Cerebellar cortex (tissue), 1 donor: ENCODE data around the gene CNTNAP5.
A peak's percentile ranks its signal among the peaks of the same experiment; 100 is the strongest.

ENCODE experiments used
- DNase-seq: peaks from one replicate; pipeline ENCODE4 v3.0.0-alpha.2; 2015; ENCODE audit warnings: low spot score

CNTNAP5 gene

DNA sequence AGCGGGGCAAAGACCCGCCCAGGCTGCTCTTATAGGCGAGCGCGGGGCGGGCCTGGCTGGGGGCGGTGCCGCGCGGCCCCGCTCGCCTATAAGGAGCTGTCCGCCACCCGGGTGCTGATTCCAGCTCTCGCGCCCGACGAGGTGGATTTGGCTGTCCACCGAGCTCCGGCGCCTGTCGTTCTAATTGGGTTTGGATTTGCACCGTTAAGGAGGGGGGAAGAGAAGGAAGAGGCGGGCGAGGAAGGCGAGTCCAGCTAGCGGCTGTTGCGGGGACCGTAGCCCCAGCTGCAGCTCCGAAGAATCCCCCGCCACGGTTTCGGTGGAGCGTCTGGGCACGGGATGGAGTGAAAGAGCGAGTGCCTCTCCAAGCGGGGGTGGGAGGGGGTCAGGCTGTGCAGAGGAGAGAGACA, at the start of gene CNTNAP5:
TSS of gene CNTNAP5 (plus strand) at position 117 of the 410 bp plus-strand sequence. CDS start 364 bp downstream, outside the sequence.
- peak; percentile 7 for DNase-seq

DNA sequence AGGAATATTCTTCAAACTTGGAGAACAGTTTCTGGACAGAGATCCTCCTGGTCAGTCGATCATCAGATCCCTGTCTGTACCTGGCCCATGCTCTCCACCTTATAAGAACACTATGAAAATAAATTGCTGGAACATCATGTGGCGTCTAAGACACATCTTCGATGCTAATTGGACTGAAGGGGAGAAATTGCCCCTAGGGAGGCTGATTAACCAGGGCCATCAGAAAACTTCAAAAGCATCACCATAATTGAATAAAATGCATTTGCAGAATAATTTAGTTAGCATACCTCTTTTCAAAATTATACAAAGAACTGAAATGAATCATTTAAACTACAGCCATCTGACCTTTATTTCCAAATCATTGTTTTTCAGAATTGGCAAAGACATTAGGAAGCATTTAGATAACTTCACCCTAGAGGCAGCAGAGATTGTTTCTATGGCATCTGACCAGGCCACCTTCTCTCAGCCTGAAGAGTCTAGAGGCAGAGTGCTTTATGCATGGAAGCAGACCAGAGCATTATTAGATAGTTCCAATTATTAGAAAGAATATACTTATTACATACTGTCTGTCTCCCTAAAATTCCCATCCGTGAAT, 48.9 kb upstream of the CNTNAP5 start:
- DNase-seq = no peak

DNA sequence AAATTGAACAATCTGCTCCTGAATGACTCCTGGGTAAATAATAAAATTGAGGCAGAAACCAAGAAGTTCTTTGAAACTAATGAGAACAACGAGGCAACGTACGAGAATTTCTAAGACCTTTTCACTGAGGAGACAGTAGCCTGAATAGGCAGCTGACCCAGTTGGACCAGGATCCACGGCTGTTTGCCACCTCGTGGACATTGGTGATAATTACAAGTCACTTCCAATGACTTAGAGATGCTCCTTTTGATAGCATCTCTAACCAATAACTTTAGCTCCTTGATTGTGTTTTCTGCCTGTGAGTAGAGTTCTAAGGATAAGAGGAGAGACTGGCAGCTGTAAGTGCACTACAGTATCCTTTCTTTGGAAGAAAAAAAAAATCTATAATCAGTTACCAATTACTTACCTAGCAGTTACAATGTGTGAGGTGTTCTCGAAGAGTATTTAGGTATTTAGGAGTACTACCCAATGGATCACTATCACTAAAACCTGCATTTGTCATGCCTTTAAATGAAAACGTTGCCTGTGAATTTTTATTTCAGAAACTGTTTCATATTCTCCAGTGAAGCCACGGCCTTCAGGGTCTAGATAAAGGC, 31.3 kb upstream of the CNTNAP5 start:
- DNase-seq = peak; percentile 19

DNA sequence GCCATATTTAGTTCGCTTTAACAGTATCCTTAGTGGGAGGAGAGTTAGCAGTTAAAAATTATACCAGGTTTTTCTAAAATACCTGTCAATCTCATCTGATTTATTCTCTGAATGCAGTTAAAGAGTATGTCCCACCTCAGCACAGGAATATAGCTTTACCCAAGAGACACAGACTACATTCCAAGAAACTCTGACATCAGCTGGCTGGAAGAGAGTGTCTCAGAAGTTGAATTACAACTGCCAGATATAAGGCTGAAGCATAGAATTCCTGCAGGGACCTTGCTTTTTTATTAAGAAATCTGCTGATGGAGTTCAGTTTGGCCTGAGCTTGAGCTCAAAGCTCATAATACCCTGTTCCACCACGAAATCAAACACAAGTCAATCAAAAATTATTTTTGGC, 25.4 kb upstream of the CNTNAP5 start:
- DNase-seq = no peak

DNA sequence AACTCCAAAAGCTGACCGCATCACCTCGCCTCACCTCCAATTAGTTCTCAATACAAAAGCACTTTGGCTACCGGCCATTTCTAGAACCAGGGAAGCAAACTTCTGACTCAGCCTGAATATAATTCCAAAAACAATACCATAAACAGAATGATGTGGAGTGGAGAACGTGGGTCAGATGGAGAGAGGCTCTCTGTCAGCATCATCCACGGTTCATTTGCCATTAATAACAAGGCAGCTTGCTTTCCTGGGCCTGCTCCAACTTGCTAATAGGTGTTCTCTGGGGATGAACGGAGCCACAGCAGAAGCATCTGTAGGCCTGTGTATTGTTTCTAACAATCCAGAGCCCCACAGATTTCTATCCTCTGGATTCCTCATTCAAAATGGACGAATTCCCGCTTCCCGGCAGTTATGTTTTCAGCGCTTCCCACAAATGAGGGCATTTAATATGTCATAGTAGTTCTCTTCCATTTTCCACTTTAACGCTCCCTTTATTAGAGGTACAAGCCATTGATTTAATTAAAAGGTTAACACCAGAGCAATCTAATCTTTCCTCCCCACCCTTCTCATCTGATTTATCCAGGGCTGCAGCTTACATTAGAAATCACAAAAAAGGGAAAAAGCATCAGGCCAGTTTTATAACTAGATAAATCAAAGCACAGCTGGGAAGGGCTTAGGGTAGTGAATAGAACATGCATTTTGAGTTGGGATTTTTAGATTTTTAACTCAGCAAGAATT, 23.2 kb upstream of the CNTNAP5 start:
- DNase-seq = no peak

DNA sequence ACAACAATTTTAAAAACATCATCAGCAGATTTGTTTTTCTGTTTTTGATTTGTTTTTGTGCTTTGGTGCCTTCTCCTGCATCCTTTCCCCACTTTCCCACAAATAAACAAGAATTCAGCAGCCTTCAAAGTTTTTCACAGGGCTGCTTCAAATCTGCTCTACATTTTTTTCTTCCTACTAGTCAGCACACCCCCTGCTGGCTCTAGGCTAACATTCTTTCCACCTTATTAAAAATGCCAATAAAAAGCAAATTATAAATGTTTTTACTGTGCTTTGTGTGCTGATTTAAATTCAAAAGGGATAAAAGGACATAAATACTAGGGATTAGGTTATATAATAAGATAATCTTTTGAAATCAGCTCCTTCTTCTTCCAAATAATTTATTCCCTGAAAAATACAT, 6.2 kb upstream of the CNTNAP5 start:
- DNase-seq = no peak

DNA sequence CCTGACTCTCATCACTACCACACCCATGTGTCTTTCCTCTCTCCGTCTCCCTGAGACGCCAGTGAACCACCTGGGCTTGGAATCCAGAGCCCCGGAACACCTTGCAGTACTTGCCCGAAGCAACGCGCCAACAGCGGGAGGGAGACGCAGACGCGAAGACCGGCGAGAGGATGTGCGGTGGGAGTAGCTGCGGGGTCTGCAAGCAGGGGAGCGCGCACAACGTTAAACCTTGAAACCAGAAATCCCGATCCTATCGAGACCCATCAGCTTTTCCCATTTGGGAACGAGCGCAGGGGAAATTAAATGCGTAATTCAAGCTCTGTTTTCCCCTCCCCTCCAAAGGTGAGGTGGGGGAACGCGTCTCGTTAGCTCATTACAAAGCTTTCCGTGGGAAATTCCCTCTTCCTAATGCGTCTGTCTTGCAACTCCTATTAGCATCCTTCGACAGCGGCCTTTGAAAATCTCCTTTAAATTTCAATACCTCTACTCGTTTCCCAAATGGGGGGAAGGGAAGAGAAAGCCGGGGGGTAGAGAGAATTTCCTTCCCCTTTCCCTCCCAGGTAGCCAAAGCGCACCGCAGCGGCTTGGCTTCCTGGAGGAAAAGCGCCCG, 421 bp upstream of the CNTNAP5 start:
- DNase-seq = no peak

DNA sequence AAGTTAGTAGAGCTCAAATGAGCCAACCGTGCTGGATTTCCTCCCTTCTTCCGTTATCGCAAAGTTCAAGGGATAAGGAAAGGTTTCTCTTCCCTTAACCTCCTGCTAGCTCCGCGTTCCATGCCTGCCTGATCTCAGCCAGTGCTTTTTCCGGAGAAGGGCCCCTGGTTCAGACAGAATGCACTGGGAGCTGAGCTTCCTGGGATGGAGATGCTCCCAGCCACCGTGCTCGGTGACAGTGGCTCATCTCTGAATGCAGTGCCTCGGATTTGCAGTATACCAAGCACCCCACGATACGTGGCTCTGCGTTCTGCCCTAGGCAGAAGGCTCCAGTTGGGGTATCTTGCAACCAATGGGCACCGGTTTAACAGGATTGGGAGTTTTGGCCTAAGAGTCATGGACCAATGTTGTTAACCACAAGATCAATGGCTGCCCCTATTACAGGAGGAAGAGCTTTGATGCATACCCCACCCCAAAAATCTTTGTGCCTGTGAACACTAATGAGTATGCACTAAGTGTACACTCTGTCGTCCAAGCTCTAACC, 876 bp downstream of the CNTNAP5 start:
- no peak for DNase-seq

DNA sequence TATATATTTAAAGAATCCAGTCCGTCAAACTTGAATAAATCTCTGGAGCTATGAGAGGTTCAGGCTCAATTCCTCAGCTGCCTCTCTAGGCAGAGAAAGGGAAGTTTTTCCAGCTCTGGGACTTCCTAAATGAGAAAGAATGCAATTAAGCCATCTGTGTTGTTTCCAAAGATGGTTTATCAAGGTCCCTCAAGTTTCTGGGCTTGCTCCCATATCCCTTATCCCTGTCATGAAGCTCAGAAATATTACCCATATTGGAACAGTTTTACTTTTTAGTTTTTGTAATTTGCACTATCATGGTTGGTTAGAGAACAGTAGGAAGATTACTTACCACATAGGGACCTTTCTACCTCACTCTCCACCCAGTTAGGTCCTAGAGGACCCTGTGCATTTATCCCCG, 1.4 kb downstream of the CNTNAP5 start:
- DNase-seq = no peak

DNA sequence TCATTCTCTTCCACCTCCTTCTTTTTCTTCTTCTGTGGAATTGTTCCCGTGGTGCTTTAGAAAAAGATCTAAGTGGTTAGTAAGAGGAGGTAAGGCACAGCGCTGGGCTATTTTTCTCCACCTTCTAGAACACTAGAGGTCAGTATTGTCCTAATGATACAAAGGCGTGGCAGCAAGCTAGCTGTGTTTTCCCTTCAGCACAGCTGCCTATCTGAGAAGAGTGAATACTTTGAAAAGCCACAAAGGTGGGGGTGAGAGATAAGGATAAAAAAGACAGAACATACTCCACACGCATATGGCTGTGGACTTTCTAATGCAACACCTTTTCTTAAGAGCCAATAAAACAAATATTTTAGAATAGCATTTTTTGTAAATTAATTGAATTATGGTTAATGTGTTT, 2.1 kb downstream of the CNTNAP5 start:
- DNase-seq = peak; percentile 50

DNA sequence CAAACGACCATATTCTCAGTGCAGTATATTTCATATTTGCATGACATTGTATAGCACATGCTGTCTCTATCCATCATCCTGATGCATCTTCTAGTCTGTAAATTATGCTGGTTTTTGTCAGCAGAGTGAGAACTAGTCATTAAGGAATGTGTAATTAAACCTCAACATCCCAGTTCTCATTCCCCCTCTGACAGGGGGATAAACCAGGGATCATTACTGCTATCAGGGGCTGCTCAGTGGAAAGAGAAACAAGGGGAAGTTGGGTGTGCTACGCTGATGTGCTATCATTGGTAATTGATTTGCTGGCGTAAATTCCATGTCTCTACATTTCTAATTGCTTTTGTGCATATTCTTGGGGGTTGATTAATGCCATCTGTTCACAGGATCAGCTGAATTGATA, 7.7 kb downstream of the CNTNAP5 start:
- no peak for DNase-seq

DNA sequence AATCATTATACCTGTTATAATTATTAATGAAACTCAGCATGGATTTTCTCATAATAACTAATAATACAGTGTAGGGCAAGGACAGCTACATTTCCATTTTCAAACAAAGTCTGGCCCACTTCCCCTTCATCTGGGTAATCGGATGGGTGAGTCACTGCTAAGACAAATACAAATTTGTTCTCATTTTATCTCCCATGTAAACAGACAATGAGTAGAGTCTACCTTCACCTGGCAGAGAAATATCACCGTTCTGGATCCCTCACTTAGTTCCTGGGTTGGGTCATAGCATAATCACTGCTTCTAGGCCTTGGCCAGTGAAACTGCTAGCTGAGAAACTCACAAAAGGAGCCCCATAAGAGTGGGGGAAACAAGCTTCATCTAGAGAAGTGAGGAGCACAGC, 9.2 kb downstream of the CNTNAP5 start:
- DNase-seq = no peak

DNA sequence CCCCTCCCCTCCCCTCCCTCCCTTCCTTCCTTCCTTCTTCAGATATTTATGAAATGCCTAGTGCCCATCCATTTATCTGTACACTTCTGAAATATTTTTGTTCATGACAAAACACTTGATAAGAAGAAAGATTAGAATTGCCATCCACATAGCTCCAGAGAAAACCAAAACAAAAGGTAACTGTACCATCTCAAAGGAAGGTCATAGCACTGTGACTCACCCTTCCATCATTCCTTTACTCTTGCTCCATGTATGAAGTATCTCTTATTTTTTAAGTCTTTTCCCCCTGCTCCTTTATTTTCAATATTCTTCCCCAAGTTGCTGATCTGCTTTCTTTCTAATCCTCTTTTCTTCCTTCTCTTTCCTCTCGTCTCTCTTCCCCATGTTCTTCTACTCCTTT, 9.9 kb downstream of the CNTNAP5 start:
- DNase-seq = no peak

DNA sequence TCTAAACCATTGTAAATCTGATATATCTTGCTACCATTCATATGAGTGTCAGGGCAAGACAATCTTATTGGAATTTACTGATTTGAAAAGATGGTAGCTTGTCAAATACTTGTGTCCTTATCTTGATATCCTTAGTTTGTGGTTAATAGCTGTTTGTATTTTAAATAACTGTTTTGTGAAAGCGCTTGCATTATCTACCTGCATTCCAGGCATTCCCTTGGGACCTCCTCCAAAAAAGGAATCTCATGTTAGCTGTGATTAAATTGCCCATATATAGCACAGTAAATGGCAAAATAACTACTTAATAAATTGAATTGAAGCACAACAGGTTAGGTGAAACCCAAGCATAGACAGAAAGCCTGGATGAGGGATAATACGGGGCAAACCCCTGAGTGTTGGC, 13.9 kb downstream of the CNTNAP5 start:
- no peak for DNase-seq

DNA sequence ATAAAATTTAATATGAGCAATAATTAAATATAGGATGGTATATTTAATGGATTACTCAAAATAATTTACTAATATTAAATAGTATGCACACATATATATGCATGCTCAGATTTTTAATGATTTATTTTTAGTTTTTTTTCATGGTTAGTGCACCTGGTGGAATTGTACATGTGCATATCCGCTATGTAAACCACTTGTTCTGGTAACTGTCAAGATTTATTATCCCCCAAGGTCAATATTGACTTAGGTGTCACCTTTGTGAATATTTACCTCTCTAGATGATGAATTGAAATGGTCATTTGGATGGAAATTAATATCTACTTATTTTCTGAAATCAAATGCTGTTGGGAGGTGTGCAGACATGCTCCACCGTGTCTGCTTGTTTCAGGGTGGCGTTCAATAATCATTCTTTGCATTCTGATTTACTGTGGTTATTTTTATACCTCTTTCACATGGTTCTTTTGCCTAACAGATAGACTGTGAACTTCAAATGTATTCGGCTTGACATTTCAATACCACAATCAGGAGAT, 14.7 kb downstream of the CNTNAP5 start:
- DNase-seq = no peak

DNA sequence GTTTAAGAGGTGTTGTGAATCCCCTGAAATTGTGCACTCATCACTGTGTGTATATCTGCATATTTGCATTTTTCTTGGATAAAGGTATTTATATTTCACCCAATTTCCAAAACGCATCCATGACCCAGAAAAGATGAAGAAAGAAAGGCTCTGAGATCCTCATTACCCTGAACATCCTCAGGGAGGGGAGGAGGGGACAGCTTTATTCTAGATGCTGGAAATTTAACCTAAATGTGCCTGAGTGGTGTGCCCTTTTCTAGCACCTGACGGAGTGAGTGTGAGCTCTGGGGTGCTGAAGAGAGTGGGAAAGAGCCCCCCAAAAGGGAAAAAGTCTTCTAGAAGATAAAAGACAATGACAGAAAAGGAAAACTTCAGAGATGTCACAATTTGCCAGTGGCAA, 20.8 kb downstream of the CNTNAP5 start:
- DNase-seq = no peak

DNA sequence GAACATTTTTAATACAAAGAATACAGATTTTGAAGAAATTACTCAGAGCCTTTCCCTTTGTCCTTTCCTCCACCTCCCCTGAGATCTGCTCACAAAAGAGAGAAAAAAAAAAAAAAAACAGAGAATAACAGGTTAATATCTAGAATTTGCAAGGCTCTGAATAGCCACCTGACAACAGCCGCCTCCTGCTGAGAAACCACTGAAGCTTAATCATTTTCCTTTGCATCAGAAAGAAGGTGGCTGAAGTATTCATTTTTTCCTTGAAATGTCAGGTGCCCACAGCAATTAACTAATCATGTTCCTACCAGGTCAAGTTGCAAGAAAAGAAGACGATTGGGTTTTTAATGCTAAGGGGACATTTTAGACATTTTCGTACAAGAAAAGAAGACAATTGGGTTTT, 21.2 kb downstream of the CNTNAP5 start:
- DNase-seq = no peak

DNA sequence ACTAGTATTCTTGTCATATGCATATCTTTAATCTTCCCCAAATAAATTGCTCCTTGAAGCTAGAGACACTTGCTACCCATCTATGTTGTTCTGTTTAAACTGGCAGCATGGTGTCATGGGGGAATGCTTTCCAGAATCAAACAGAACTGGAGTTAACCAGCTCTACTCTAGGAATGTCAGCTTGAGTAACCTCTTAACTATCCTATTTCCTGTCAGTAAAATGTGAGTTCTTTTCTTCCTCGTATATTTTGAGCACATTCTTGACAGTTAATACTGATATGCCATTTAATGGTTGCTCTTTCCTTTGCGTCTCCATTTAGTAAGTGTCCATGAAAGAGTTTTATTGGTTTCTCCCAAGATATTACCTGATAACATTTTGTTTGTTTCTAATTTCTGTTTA, 23.0 kb downstream of the CNTNAP5 start:
- no peak for DNase-seq

DNA sequence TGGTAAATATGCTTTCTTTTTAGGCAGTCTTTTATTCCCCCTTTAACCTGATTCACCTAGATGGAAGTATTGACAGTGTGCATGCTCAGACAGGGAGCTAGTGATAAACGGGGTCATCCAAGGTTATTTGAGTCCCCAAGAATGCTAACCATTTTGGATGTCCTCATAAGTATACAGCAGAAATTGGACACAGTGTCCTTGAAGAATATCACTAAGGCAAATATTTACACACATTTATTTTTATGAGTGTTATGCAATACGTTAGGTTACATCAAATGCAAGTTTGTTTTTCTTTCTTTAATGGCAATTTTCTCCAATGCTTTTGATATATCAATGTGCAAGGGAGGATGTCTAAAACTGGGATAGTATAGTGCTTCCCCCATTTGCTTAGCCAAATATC, 23.6 kb downstream of the CNTNAP5 start:
- DNase-seq = no peak

DNA sequence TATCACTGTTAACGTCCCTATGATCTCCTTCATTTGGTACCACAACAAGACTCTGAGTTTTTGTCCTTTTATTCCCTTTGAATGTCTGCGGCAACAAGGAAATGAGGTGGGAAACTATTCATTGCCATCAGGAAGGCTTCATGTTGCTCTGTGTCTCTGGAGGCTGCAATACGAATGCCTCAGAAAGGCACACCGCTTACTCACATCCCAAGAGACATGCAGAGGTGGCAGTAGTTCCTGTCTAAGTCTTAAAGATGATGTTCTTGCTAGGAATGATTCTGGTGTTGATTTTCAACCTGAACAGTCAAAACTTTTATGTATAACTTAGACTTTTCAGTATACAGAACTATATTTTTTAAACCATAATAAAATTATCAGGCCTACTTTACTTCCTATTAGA, 24.0 kb downstream of the CNTNAP5 start:
- no peak for DNase-seq

DNA sequence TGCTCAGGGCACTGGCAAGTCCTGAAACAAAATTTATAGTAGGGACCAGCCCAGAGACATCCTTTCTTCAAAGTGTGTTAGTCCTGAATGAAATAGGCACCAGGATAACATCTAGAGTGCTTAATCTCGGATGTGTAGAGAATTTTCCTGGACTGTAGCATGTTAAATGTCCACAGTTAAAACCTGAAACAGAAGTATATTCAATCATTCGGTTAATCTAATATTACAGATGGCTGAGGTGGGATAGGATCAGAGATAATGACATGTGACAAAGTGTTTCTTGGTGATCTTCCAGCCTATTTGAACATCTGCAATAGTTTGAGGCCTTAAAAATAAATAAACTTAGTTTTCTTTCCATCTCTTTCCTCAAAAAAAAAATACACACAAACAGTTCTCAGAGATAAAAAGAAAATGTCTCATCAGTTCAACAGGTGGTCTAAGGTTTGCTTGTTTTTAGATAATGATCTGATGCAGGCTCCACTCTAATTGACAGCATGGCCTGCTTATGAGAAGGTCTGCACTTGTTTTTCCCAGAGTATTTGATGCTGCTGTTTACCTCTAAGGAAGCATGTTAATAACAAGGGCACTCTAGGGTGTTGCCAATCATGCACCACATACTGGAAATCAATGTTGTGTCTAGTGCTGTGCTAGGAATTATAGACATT, 25.9 kb downstream of the CNTNAP5 start:
- DNase-seq = no peak

DNA sequence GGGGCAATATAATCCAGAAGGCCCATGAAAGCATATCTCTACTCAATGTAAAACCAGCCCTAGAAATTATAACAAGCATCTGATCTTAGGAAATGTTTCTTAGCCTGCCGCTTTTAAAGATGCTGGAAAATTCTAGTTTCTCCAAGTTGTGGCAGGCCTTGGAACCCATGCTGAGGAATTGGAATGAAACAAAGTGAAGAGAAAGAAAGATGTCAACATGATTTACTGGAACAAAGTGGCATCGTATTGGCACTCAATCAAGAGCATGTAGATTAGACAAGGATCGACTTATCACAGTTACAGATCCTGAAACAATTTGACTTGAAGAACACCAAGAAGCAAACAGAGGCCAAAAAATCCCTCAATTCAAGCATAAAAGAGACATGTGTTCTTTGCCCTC, 28.7 kb downstream of the CNTNAP5 start:
- no peak for DNase-seq
